IPS DF 4.7 (cell line): Measurements from ENCODE around the gene MFRP.

ENCODE experiments used
- DNase-seq: peaks from one replicate; pipeline ENCODE4 v3.0.0-alpha.2; 2013; ENCODE audit warnings: low spot score; ENCODE audit errors: extremely low read depth

MFRP gene

DNA sequence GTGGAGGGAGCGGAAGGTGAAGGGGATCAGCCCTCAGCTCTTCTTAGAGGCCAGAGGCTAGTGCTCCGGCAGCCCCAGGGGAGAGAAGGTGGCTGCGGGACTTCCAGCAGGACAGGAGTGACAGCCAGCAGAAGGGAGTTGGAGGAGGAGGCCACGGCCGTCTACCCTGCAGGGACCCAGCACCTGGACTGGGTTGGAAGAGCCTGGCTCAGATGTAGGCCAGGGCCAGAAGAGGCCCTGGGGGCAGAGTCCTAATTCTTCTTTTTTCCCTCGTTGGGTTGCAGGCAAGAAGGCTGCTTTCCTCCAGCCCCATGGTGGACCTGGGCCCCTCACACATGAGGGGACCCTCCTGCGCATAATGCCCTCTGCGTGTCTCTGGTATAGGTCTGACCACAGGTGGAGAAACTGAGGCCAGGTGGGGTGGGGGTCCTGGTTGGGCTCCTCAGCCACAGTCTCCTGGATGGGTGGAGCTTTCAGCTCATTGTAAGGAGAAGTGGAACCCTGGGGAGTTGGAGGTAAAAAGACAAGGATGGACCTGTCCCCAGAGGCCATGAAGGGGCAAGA is 27.3 kb downstream of the MFRP start:
- DNase-seq: no peak

DNA sequence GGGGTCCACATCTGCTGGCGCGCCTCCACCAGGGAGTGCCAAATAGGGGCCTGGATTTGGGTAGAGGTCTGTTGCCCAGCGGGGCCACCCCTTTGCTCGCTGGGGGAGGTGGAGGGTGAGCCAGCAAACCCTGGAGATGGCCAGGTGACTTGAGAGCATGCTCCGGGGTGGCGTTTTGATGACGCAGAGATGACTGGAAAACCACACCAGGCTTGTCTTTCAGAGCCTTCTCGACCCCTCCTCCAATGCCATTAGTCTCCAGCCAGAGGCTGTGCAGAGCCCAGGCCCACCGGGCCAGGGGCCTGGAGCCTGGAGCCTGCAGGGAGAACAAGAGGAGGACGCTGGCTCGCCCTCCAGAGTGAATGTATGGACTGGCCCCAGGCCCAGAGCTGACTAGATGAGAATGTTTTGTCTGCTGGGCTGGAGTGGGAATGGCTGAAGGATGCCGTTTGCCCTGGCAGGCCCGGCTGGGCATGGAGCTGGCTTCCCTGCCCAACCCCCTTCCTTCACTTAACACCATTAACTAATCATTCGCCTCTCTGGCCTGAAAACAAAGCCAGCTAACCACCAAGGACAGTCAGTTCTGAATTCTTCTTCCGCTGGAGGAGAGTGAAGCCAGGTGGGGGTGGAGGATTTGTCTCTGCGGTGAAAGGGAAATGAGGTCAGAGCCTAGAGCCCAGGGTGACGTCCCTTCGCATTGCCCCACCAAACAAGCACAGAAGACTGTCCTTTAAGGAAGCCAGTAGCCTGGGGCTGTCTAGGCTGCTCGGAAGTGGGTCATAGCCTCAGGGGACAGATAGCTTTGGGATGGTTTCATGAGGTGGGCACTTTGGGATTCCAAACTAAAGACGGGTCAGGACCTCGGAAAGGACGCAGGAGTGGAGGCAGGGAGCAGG is 28.0 kb downstream of the MFRP start:
- DNase-seq: no peak

DNA sequence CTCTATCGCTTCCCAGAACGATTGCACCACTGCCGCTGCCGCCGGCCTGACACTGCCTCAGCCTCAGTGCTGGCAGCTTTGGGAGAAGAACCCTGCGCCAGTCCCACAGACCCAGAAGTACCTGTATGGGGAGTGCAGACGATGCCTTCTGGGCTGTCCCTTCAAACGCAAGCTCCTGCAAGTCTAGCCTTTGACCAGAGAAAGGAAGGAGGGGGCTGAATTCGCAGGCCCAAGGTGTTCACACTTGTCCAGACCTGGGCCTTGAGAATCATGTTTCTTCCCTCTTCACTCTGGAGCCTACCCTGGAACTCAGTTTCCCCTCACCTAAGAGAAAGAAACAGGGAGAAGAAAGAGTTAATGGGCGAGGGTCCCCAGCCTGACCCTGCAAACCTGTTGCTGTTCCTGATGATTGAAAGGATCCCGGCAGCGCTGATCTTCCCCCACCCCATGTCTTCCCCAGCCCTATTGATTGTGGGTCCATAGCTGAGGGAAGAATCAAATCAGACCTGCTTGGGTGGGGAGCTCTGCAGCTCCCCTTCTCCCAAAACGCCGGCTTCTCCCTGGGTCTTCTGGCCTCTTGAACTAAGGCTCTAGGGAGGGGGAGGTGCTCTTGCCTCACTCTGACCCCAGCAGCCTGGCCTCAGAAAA is 28.8 kb downstream of the MFRP start:
- no peak for DNase-seq

DNA sequence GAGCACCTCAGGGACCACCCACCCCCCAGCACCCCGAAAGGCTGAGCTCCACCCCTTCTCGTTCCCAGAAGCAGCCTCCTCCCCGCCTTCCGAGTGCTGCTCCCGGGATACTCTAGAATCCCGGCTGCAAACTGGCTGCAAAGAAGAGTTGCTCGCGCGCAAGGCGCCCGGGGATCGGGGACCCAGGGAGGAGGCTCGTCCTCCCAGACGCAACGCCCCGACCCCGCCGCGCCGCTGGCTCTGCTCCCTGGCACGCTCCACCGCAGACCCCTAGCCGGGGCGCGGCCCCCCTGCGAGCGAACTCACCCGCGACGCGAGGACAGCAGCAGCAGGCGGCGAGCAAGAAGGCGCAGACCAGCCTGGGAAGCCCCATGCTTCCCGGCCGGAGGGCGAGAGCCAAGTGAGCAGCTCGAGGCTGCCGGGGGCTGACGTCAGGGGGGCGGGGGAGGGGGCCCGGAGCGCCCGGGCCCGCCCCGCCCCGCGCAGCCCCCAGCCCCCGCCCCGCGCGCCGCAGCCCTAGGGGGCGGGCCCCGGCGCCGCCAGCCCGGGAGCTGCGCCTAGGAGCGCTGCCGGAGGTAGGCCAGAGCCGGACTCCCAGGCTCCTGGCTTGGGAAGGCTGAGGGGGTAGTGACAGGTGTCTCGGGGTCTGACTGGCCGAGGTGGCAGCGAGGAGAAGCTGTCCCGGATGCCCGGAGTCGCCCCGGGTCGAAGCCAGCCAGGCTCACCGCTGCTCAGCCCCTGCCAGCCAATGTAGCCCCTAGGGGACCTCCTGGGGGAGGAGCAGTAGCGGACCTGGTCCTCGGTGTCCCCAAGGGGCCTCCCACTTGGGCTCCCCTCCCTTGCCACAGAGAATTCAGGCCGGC is 29.5 kb downstream of the MFRP start, which contains the start of gene MCAM:
Gene MCAM, minus strand, starts transcription at position 402 of the 863 bp plus-strand sequence. Its CDS starts 29 bp downstream, at position 373.
- no peak for DNase-seq

DNA sequence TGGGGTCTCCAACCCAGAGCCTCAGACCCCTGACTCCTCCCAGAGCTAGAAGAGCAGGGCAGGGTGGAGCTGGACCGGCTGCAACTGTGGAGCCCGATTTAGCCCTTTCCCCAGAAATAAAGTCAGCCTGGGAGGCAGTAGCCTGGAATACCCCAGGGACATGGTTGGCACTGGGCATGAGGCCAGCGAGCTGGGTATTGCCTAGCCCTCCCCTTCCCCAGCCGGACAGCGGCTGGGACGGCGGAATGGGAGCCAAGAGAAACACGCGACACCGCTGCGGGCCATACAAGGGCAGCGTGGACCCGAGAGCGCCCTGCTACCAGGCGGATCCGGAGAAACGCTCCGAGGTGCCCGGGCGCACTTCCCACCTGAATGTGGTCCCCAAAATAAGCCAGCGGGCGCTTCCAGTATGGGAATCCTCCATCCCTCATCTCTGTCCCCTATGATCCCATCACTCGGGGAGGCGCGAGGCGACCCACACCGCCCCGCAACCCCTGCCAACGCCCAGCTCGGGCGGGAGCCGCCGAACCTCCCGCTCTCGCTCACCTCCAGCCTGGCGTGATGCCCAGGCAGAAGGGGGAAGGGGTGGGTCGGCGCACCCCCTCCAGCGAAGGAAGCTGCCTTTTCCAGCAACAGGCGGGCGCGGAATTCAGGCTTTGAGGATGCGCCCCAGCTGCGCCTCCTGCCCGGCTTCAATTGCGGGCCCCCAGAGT is 30.3 kb downstream of the MFRP start:
- no peak for DNase-seq

DNA sequence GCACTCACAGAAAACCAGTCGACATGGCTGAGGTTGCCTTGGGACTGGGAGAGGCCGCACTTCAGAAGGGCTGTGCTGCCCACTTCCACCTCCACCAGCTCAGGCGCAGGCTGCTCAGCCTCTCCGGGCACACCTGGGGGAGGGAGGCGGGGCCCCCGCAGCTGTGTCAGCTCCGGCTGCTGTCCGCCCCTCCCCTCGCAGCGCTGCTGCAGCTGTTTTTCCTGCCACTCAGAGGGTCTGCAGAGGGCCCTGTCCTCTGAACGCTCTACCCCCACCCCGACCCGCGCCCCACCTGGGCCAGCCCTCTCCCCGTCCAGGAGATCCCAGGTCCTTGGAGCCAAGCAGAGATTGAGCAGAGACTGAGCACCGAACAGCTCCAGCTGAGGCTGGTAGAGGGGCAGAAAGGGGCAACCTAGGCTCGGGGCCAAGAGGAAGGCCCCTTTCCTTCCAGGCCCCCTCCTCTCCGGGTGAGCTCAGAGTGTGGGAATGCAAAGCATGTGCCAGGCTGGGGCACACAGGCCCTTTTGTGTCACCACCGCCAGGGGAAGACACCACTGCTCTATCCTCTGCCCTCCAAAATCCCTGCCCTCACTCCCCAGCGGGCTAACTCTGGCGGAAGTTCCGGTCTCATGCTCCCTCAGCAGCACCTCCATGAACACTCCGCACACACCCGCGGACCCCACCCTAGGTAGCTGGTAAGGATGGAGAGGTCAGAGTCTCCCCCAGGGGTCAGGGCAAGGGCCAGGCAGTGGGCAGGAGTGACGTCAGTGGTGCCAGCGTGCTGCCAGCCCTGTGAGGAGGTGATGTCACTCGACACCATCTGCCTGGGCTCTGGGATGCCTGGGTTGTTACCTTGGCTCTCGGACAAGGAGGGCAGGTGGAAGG is 31.1 kb downstream of the MFRP start:
- no peak for DNase-seq

DNA sequence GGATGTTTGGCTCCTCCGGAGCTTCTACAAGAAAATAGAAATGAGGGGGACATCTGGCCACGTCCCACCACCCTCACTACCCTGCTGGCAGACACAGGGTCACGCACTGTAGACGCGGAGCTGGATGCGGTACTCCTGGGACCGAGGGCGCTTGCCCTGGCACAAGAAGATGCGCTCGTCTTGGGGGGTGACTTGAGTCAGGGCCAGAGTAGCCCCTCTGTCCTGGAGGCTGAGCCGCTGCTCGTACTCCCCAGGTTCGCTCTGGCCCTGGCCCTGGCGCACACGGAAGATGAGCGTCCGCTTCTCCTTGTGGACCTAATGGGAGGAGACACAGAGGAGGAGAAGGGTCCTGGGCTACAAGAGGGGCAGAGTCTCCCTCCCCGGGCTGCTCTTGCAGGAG is 31.8 kb downstream of the MFRP start:
- no peak for DNase-seq

DNA sequence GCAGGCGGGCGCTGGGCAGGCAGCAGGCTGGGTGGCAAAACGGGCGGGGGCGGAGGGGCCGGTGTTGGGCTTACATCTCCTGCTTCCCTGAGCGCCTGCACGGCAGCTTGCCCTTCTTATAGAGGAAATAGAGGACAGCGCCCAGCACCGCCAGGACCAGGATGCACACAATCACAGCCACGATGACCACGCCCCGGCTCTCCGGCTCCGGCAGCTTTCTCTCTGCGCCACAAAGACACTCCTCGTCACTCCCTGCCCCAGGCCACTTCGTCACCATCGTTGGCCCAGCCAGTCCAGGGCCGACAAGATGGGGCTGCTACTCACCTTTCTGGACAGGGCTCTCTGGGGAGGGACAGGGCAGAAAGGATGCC is 35.8 kb downstream of the MFRP start:
- no peak for DNase-seq

DNA sequence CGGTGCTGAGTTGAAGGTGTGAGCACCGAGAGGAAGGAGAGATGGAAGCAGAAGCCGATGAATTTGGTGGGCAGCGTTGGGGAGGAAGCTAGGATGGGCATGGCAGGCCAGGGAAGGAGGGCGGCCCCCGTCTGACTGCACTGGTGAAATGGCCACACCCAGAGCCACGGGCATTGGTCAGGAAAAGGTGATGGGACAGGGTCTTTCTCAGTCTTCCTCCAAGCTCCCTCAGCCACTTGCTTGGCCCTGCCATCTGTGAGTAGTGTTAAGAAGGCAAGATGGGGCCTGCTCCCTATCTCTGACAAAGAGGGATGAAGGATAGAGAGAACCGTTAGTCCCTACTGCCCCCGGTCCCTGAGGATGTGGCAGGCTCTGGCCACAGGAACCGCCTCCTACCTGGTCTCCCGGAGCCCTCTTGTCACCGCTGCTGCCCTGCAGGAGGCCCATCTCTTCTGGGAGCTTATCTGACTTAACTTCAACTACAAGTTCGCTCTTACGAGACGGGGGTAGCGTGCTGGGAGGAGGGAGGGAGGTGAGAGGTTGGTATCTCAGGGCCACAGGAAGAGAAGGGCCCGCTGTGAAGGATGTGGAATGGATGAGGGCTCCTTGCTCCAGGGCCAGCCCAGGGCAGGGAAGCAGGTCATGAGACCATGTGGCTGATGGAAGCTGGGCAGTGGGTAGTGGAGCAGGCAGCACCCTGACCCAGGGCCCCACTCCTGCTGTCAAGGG is 36.4 kb downstream of the MFRP start:
- no peak for DNase-seq

DNA sequence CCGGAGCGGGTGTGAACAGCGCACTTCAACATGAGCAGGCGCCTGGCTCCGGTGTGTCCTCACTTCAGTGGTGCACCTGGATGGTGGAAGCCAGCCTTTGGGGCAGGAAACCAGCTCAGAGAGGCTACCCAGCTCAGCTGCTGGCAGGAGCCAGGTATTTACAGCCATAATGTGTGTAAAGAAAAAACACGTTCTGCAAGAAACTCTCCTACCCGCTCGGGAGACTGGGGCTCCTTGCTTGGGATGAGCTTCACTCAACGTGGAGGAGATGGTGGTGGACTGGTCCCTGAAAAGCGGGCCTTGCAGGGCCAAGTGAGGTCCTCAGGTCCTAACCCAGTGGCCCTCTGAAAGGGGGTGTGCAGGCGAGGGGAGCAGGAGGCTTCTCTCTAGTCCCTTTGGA is 37.1 kb downstream of the MFRP start:
- no peak for DNase-seq

DNA sequence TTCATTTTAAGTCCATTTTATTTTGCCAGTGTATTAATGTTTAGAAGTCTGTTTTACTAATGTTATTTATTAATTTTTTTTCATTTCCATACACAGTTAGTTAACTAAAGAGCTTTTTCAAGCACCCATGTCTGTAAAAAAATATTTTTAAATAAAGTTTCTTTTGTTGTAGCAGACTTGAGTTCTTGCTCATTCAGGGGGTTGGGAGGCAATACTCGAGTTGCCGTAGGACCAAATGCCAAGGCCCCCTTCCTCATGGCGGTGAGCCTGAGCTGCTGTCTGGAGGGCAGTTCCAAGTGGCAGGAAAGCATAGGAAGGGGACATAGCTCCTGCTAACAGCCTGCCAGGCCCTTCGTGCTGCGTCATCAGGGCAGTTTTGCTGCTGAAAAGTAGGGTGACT is 38.5 kb downstream of the MFRP start:
- DNase-seq: no peak

DNA sequence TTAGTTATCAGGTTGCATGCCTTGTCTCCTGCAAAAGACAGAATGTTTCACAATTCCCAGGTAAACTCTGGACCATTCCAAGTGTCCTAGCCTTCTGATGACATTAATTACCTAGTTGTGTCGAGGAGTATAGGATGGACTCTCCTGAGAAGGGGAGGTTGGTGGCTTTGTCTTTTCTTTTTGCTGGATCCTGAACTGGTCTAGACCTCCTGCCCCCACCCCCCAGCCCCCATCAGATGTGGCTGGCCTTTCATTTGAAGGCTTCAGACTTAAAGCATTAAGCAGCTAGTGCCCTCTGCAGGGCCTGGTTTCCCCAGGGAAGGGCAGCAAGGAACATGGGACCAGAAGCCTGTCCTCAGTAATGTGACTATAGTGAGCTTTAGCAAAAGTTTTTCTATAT is 39.3 kb downstream of the MFRP start:
- DNase-seq: no peak

DNA sequence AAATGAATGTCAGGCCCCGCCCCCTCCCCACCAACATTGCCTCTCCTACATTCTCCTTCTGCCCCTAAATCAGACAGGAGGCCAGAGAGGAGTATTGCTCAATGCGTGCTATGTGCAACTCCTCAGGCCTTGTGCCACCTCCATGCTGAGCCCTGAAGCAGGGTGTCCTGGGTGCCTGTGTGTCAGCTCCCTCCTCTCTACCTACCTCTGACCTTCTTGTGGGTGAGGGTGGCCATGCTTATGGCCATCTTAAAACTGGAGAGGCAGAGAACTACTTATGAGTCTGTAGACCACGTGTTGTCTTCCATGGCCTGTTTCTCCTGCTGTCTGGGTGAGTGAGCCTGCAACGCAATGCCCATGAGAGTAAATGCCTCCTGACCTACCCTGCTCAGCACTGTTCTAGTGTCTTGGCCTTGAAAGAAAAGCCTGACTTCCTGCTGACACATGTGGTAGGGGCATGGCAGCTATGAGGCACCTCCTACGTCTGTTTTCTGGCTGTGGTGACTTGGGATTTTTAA is 40.1 kb downstream of the MFRP start:
- no peak for DNase-seq

DNA sequence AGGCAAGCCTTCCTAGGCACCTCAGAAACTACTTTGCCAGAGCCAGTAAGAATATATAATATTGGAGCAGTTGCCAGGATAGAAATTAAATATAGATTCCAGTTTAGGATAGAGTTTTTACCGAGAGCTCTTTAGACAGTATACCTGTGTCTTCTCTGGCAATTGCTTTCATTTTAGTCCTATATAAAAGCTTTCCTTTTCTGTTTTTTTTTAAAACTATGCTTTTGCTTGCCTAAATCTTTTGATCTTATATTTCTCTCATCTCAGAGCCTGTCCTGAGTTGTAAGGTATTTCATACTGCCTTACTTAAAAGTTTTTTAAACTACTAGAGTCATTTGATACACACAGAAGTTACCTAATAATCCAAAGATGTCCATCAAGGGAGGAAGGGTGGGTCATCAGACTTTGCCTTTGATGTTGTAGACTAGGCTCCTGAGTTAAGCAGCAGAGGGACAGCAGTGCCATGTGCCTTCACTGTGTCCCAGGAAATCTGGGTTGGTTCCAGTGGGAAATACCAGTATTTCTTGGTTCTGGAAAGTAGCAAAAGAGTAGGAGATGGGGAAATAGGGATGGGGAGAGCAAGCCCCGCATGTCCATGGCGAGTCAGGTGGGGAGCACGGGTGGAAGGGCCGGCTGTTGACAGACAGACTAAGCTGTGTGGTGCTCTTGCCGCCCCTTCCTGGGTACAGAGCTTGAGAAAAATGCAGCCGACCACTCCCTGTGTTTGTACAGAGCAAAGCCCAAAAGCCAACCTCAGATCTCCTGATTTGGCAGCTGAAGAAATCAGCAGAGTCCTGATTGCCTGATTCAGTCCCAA is 40.7 kb downstream of the MFRP start:
- DNase-seq: no peak

DNA sequence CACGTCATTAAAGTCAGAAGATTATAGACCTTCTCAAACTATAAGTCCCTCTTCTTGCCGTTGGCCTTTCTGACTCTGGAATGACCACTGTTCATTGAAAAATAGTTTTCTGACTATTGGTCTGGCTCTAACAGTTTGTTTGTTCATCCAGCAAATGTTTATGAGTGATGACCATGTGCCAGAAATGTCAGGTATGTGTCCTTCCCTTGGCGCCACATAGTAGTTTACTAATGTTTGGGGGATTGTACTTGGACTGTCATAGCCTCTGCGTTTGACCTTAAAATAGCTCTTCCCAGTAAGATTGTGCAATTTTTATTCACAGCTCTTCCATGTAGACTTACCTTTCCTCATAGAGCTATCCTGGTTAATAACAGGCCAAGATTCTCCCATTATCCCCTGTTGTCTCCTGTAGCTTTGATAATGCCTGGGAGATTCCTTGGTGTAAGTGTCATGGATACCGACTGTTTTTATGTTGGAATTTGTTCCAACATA is 43.2 kb downstream of the MFRP start:
- DNase-seq: no peak

DNA sequence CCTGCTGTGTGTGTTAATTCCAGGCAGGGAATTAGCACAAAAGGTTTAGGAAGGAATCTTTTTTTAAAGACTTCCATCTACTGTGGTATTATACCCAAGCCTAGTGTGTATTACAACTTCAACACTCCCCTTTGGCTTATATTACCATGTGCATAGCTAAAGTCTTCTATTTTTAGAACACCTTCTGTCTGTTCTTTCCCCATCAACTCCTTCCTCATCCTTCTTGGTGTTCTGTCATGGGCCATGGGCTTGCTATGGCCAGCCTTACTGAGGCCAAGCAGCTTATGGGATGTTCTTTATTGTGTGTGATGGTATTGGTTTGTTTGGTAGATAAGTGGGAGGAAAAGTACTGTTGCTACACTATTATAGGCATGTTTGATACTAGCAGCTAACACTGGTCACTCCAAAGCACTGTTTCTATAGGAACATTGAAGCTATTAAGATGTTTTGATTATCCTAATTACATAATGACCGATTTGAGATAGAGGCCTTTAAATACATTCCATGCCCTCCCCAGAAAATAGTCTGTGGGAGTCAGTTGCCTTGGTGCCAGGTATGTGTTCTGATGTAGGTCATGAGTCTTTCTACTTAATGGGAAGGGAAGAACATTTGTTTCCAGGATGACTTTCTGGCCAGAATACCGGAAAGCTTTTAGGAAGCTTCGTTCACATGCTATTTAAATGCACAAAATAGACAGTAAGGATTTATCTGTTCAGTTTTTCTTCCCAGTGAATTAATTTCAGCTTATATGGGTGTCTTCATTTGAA is 46.1 kb downstream of the MFRP start:
- no peak for DNase-seq

DNA sequence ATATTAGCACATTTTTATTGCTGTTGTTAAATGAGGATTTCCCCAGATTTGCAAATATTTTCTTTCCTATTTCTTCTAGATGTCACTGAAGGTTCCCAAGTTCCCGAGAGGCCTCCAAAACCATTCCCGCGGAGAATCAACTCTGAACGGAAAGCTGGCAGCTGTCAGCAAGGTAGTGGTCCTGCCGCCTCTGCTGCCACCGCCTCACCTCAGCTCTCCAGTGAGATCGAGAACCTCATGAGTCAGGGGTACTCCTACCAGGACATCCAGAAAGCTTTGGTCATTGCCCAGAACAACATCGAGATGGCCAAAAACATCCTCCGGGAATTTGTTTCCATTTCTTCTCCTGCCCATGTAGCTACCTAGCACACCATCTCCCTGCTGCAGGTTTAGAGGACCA is 47.1 kb downstream of the MFRP start:
- DNase-seq: no peak
